Neural progenitor cell (in vitro differentiated cells): ENCODE results near the gene ABI3BP.

Experiments
- CTCF ChIP-seq: fragments of 200-600 bp; sonication (generic); IDR thresholded peaks from 2 replicates; pipeline ENCODE4 v1.5.1; 2017; ENCODE audit warnings: antibody characterized with exemption, mild to moderate bottlenecking
- EZH2 ChIP-seq: fragments of 200-600 bp; sonication (generic); IDR thresholded peaks from 2 replicates; pipeline ENCODE4 v1.6.1; 2017; ENCODE audit warnings: antibody characterized with exemption, mild to moderate bottlenecking, moderate library complexity

DNA sequence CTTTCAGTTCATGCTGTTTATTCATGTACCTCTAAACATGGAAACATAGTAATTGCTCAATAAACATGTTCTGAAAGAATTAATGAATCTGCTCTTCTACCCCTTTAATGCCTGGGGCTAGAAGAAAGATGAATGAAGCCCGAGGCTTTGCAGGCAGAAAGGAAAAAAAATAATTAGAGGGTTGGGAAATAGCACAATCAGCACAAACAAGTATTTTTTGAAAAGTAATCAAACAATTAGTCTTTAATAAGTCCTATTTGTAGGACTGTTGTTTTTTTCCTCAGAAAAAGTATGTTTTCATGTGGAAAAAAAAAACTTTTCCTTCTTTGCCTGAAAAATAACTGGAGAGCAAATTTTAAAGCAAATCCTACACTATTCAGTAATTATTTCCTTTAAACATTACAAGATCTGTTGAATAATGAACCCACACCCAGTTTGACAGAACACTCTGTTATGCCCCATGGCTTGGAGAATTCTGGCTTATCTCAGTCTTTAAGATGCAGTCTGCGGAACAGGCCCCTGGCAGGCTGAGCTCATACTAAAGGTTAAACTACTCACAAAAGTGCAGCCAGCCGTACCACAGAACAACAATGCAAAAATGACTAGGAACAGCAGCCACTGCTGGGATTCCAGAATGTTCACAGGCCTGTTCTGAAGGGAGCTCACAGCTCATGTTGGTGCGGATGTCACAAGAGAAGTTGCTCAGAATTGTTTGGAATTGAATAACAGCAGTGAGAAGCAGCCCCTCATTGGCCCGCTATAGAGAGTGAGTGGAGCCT is 79.2 kb downstream of the ABI3BP start:
- TF ChIP-seq CTCF (no peak), EZH2 (no peak)
